SK-N-SH (cell line): ENCODE measurements around the gene PDE4B. TPM values are rescaled to one million over a fixed set of nuclear protein-coding genes. Genes with fewer than 3 reads are reported as not detected.

Source experiments
- CTCF ChIA-PET: fragments of 300-600, 350-600 bp; formaldehyde crosslinking; extraction: SDS; loops from one replicate; lab custom pipeline; 2021; lab: Yijun Ruan, JAX
- POLR2A ChIA-PET: fragments of 350-600 bp; sonication (Branson Sonifier 250); formaldehyde crosslinking; extraction: SDS; loops from one replicate; lab custom pipeline; 2020; ENCODE audit warnings: antibody characterized with exemption, inconsistent platforms; lab: Yijun Ruan, JAX
- DNase-seq: peaks from one replicate; pipeline ENCODE4 v3.0.0; 2012
- H2AFZ ChIP-seq: fragments of 200-600 bp; sonication (generic); 2 replicates; pipeline ENCODE4 v1.8.1; 2016; ENCODE audit warnings: antibody characterized with exemption, mild to moderate bottlenecking, low read depth
- H3F3A ChIP-seq: fragments of 200-600 bp; sonication (generic); replicated peaks from 2 replicates; pipeline ENCODE3; 2016; ENCODE audit warnings: antibody characterized with exemption, mild to moderate bottlenecking; ENCODE audit not compliant: insufficient read depth
- H3K27ac ChIP-seq, 2 experiments: fragments of 200-500 bp in 1 of 2; fragments of 200-600 bp in 1 of 2; sonication (Bioruptor generic) in 1 of 2; sonication (generic), shearing (Covaris generic) in 1 of 2; 2 replicates each; pipeline versions ENCODE4 v1.5.1 to v1.6.1; 2014 to 2016; ENCODE audit warnings: low read depth in 2 of 2, inconsistent platforms in 1 of 2, low read length in 1 of 2, mild to moderate bottlenecking in 1 of 2, mixed read lengths in 1 of 2
- H3K27me3 ChIP-seq: fragments of 200-600 bp; sonication (generic), shearing (Covaris generic); 2 replicates; pipeline ENCODE4 v1.6.1; 2016; ENCODE audit warnings: mixed run types; ENCODE audit not compliant: insufficient read depth
- H3K36me3 ChIP-seq, 2 experiments: fragments of 200-500 bp in 1 of 2; fragments of 200-600 bp in 1 of 2; sonication (Bioruptor generic) in 1 of 2; sonication (generic) in 1 of 2; replicated peaks in 1 of 2; 2 replicates each; pipeline versions ENCODE3 to v1.5.1; 2014 to 2016; ENCODE audit warnings: low read length in 1 of 2, mild to moderate bottlenecking in 1 of 2; ENCODE audit not compliant: insufficient read depth in 2 of 2, control insufficient read depth in 1 of 2
- H3K4me1 ChIP-seq, 2 experiments: fragments of 200-500 bp in 1 of 2; fragments of 200-600 bp in 1 of 2; sonication (Bioruptor generic) in 1 of 2; sonication (generic), shearing (Covaris generic) in 1 of 2; 2 replicates each; pipeline versions ENCODE4 v1.5.1 to v1.6.1; 2014 to 2016; ENCODE audit warnings: low read depth in 1 of 2, low read length in 1 of 2, mixed run types in 1 of 2; ENCODE audit not compliant: insufficient read depth in 2 of 2, control insufficient read depth in 1 of 2
- H3K4me2 ChIP-seq: fragments of 200-600 bp; sonication (generic), shearing (Covaris generic); 2 replicates; pipeline ENCODE4 v1.6.1; 2017; ENCODE audit warnings: mixed run types
- H3K4me3 ChIP-seq, 2 experiments: fragments of 200-500 bp in 1 of 2; fragments of 200-600 bp in 1 of 2; sonication (Bioruptor generic) in 1 of 2; sonication (generic), shearing (Covaris generic) in 1 of 2; 2 replicates each; pipeline versions ENCODE4 v1.5.1 to v1.8.1; 2014 to 2016; ENCODE audit warnings: low read depth in 2 of 2, inconsistent platforms in 1 of 2, low read length in 1 of 2, mild to moderate bottlenecking in 1 of 2, mixed read lengths in 1 of 2, moderate library complexity in 1 of 2
- H3K79me2 ChIP-seq: fragments of 200-600 bp; sonication (generic); 2 replicates; pipeline ENCODE4 v1.8.1; 2017; ENCODE audit warnings: mild to moderate bottlenecking; ENCODE audit not compliant: insufficient read depth
- H3K9ac ChIP-seq: fragments of 200-600 bp; sonication (generic); 2 replicates; pipeline ENCODE4 v1.6.1; 2017; ENCODE audit warnings: mixed run types
- H3K9me2 ChIP-seq: fragments of 200-600 bp; sonication (generic); 2 replicates; pipeline ENCODE4 v1.6.1; 2017; ENCODE audit warnings: mixed run types
- H3K9me3 ChIP-seq: fragments of 200-600 bp; sonication (generic); 2 replicates; pipeline ENCODE4 v1.6.1; 2017; ENCODE audit warnings: mixed run types, mild to moderate bottlenecking, moderate library complexity
- H4K20me1 ChIP-seq: fragments of 200-600 bp; sonication (generic); 2 replicates; pipeline ENCODE4 v1.6.1; 2017; ENCODE audit warnings: mild to moderate bottlenecking, mixed run types; ENCODE audit not compliant: insufficient read depth
- ELF1 ChIP-seq: IDR thresholded peaks from 2 replicates; pipeline ENCODE4 v1.4.0; 2012
- FOXJ3 ChIP-seq: sonication (generic); formaldehyde crosslinking; IDR thresholded peaks from 2 replicates; pipeline ENCODE4 v1.5.1; 2020; ENCODE audit warnings: mild to moderate bottlenecking, missing genetic modification reagents
- FOXM1 ChIP-seq: IDR thresholded peaks from 2 replicates; pipeline ENCODE4 v1.4.0; 2012; ENCODE audit warnings: low read depth, mild to moderate bottlenecking
- JUND ChIP-seq: IDR thresholded peaks from 2 replicates; pipeline ENCODE4 v1.4.0; 2012
- MEF2A ChIP-seq: IDR thresholded peaks from 2 replicates; pipeline ENCODE4 v1.4.0; 2012; ENCODE audit warnings: low read depth, borderline replicate concordance
- NRF1 ChIP-seq: IDR thresholded peaks from 2 replicates; pipeline ENCODE4 v1.6.1; 2012; ENCODE audit warnings: low read depth, mild to moderate bottlenecking, low read length
- PBX3 ChIP-seq: IDR thresholded peaks from 2 replicates; pipeline ENCODE4; 2012
- RAD21 ChIP-seq: IDR thresholded peaks from 2 replicates; pipeline ENCODE4 v1.6.1; 2012; ENCODE audit warnings: mild to moderate bottlenecking, low read length
- RFX5 ChIP-seq: IDR thresholded peaks from 2 replicates; pipeline ENCODE4 v1.6.1; 2012; ENCODE audit warnings: mild to moderate bottlenecking, improper control_type of control experiment, low read length
- RXRA ChIP-seq: IDR thresholded peaks from 2 replicates; pipeline ENCODE4 v1.4.0; 2012; ENCODE audit warnings: low read depth, mild to moderate bottlenecking, borderline replicate concordance
- SIN3A ChIP-seq: IDR thresholded peaks from 2 replicates; pipeline ENCODE4 v1.6.1; 2012; ENCODE audit warnings: low read depth, mild to moderate bottlenecking, low read length, moderate library complexity, borderline replicate concordance
- SMC3 ChIP-seq: IDR thresholded peaks from 2 replicates; pipeline ENCODE4 v1.6.1; 2012; ENCODE audit warnings: low read depth, low read length, improper control_type of control experiment
- TAF1 ChIP-seq: IDR thresholded peaks from 2 replicates; pipeline ENCODE4 v1.6.1; 2012; ENCODE audit warnings: low read depth, mild to moderate bottlenecking, low read length, moderate library complexity, borderline replicate concordance
- TEAD4 ChIP-seq: IDR thresholded peaks from 2 replicates; pipeline ENCODE4 v1.4.0; 2012; ENCODE audit warnings: mild to moderate bottlenecking, borderline replicate concordance; ENCODE audit not compliant: insufficient read depth
- YY1 ChIP-seq: IDR thresholded peaks from 2 replicates; pipeline ENCODE4 v1.4.0; 2012; ENCODE audit warnings: low read depth, mild to moderate bottlenecking
- WGBS: methylation state at CpG from one replicate; pipeline ENCODE4 v1.1.6; 2017; ENCODE audit warnings: low lambda C conversion rate; 5-methylcytosine and 5-hydroxymethylcytosine counted together
- polyA plus RNA-seq, 3 experiments: library from polyadenylated mRNA; depleted of rRNA; stranded (reverse); fragments of >200 nt; gene quantifications; 2 replicates each; pipeline ENCODE4 v1.2.3, GENCODE V29; 2012
- TF ChIP-seq, protein P1 (sequence below): IDR thresholded peaks from 2 replicates; pipeline ENCODE4 v1.4.0; 2012; ENCODE audit warnings: low read depth, borderline replicate concordance
- TF ChIP-seq, protein P2 (sequence below): fragments of 200-600 bp; sonication (generic); IDR thresholded peaks from 2 replicates; pipeline ENCODE4 v1.6.1; 2017; ENCODE audit warnings: antibody characterized with exemption, mild to moderate bottlenecking, moderate library complexity
- TF ChIP-seq, protein P3 (sequence below): IDR thresholded peaks from 2 replicates; pipeline ENCODE4 v1.6.1; 2012; ENCODE audit warnings: mild to moderate bottlenecking, low read depth, low read length, moderate library complexity

PDE4B gene
- polyA plus RNA-seq, 1 of the 3 experiments (the other 2 are of a cell fraction): 1.9 TPM

DNA sequence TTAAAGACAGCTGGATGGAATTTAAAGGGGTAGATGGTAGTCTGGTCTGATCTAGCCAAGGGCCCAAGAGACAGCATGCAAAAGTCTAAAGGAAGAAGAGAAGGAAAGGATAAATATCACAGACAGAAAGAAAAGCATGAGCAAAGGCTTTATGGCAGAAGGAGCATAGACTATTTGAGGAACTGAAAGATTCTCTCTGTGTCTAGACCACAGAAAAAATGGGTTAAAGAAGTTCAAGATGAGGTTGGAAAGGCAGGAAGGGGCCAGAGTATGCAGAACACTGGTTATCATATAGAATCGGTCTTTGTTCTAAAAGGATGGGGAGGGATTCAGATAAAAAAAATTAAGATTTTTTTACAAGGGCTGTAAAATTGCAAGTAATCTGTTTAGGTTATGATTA is 604.5 kb downstream of the PDE4B start:
- Histone ChIP-seq H3K9me3 (no peaks in the 10 kb centered on the region), H3K36me3 (no peaks in the 10 kb centered on the region), H3K27ac (no peak overlapping the region), H4K20me1 (no peaks in the 10 kb centered on the region), H3K79me2 (no peaks in the 10 kb centered on the region), H3K4me3 (no peak overlapping the region), H3K4me1 (no peaks in the 10 kb centered on the region; a peak in 1 of 4 replicates), H3F3A (no peaks in the 10 kb centered on the region), H3K9me2 (no peaks in the 10 kb centered on the region), H2AFZ (no peak overlapping the region), H3K27me3 (no peaks in the 10 kb centered on the region), H3K9ac (no peak overlapping the region), H3K4me2 (no peak overlapping the region)
- no peak for TF ChIP-seq SIN3A
- TF ChIP-seq, protein P1, sequence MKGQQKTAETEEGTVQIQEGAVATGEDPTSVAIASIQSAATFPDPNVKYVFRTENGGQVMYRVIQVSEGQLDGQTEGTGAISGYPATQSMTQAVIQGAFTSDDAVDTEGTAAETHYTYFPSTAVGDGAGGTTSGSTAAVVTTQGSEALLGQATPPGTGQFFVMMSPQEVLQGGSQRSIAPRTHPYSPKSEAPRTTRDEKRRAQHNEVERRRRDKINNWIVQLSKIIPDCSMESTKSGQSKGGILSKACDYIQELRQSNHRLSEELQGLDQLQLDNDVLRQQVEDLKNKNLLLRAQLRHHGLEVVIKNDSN: no peak
- no peak for TF ChIP-seq RFX5
- TF ChIP-seq FOXM1: no peak
- TF ChIP-seq, protein P2, sequence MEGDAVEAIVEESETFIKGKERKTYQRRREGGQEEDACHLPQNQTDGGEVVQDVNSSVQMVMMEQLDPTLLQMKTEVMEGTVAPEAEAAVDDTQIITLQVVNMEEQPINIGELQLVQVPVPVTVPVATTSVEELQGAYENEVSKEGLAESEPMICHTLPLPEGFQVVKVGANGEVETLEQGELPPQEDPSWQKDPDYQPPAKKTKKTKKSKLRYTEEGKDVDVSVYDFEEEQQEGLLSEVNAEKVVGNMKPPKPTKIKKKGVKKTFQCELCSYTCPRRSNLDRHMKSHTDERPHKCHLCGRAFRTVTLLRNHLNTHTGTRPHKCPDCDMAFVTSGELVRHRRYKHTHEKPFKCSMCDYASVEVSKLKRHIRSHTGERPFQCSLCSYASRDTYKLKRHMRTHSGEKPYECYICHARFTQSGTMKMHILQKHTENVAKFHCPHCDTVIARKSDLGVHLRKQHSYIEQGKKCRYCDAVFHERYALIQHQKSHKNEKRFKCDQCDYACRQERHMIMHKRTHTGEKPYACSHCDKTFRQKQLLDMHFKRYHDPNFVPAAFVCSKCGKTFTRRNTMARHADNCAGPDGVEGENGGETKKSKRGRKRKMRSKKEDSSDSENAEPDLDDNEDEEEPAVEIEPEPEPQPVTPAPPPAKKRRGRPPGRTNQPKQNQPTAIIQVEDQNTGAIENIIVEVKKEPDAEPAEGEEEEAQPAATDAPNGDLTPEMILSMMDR: no peak
- TF ChIP-seq PBX3: no peak
- no peak for TF ChIP-seq NRF1
- TF ChIP-seq ELF1: no peak
- no peak for TF ChIP-seq SMC3
- TF ChIP-seq TAF1: no peak
- TF ChIP-seq RXRA: no peak
- TF ChIP-seq JUND: no peak
- TF ChIP-seq FOXJ3 (CRISPR knock-in tag): no peak
- no peak for TF ChIP-seq TEAD4
- TF ChIP-seq YY1: no peak
- TF ChIP-seq, protein P3, sequence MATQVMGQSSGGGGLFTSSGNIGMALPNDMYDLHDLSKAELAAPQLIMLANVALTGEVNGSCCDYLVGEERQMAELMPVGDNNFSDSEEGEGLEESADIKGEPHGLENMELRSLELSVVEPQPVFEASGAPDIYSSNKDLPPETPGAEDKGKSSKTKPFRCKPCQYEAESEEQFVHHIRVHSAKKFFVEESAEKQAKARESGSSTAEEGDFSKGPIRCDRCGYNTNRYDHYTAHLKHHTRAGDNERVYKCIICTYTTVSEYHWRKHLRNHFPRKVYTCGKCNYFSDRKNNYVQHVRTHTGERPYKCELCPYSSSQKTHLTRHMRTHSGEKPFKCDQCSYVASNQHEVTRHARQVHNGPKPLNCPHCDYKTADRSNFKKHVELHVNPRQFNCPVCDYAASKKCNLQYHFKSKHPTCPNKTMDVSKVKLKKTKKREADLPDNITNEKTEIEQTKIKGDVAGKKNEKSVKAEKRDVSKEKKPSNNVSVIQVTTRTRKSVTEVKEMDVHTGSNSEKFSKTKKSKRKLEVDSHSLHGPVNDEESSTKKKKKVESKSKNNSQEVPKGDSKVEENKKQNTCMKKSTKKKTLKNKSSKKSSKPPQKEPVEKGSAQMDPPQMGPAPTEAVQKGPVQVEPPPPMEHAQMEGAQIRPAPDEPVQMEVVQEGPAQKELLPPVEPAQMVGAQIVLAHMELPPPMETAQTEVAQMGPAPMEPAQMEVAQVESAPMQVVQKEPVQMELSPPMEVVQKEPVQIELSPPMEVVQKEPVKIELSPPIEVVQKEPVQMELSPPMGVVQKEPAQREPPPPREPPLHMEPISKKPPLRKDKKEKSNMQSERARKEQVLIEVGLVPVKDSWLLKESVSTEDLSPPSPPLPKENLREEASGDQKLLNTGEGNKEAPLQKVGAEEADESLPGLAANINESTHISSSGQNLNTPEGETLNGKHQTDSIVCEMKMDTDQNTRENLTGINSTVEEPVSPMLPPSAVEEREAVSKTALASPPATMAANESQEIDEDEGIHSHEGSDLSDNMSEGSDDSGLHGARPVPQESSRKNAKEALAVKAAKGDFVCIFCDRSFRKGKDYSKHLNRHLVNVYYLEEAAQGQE: no peak
- TF ChIP-seq RAD21: no peak
- TF ChIP-seq MEF2A: no peak
- ChIA-PET POLR2A (no interaction called here), CTCF (no interaction called here)
- 100% methylated on average over 1 of the region's 1 CpG for WGBS
- no peak for DNase-seq
